NCI-H226 (cell line): ENCODE results near the gene EPHA6.

Source experiments
- DNase-seq: peaks from one replicate; pipeline ENCODE4 v3.0.0-alpha.2; 2015

Gene EPHA6

DNA sequence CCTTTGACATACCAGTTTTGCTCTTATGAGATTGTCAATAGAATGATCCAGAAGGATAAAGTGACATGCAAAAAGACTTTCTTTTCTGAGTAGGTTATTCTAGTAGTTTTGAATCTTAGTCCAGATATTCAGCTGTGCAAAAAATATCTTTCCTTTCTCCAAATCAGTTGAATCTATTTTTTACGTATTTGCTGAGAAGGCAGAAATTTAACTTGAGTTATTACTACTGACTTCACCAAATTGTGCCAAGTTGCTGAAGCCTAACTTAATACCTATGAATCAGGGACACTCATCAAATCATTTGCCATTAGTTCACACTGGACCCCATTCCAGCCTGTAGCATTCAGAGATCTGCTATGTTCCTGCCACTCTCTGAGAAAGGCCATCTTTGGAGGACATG, 215.6 kb downstream of the EPHA6 start:
- no peak for DNase-seq

GRCh38 chr3:97037294-97037943, 223.0 kb downstream of the EPHA6 start:
- no peak for DNase-seq

- DNase-seq, result no peak
Measured at GRCh38 chr3:97043411-97043810, 229.0 kb downstream of the EPHA6 start.

- no peak for DNase-seq
Measured at GRCh38 chr3:97057365-97057764, 243.0 kb downstream of the EPHA6 start.

DNA sequence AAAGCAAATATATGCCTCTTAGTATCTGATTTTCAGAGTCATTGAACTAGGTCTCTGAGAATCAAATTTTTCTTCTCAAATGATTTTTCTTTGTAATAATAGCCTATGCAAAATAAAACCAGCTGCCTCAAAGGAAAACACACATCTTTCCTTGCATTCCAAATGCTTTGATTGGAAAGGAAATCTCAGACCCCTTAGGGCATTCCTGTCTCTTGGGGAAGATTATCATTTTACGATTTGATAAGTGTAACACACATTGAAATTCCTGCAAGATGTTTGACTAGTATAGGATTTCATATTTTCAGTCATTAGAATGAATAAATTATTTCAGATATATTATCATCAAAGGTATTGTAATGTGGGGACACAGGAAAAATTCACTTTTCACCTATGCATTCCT, 244.8 kb downstream of the EPHA6 start:
- no peak for DNase-seq

DNA sequence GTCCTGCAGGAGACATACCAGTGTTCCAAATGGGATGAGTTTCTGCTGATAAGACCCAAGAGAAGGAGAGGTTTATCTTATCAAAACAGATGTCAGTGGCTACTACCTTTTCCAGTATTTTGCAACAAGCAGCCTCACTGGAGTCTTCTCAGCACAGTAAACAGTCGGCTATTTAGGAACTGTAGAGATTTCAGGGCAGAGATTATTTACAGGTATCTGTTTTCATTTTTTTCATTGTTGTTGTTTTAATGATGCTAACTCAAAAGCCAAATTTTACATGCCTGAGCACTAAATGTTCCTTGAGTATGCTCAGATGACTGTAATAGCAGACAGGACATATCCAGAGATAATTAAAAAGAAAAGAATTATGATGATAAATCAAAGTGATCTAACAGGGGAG, 252.1 kb downstream of the EPHA6 start:
- DNase-seq, result peak; percentile 24

- no peak for DNase-seq
Measured at GRCh38 chr3:97070302-97070701, 255.9 kb downstream of the EPHA6 start.

GRCh38 chr3:97074546-97074945, 260.2 kb downstream of the EPHA6 start:
- no peak for DNase-seq

GRCh38 chr3:97076673-97077072, 262.3 kb downstream of the EPHA6 start:
- no peak for DNase-seq

- DNase-seq, result no peak
Measured at GRCh38 chr3:97089621-97090020, 275.2 kb downstream of the EPHA6 start.

- DNase-seq, result peak; percentile 74
Measured at GRCh38 chr3:97102641-97103040, 288.2 kb downstream of the EPHA6 start.

GRCh38 chr3:97105989-97106651, 291.7 kb downstream of the EPHA6 start:
- no peak for DNase-seq

GRCh38 chr3:97106652-97106989, 292.2 kb downstream of the EPHA6 start:
- DNase-seq, result no peak

DNA sequence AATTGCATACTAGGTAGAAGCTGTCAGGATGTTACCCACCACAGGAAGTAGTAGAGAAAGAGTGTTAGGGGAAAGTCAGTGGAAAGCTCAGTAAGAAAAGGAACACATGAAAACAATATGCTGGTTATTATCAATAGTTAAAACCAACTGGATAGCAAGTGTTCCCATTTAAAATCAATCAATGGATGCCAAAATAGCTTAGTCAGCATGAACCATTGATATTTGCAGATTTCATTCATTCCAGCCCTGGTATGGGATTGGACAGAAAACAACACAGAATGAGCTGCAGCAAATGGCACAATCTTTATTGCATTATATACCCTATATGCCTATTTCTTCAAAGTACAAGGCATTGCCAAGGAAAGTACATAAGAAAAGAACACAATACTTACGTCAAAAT, 293.7 kb downstream of the EPHA6 start:
- DNase-seq, result no peak

- no peak for DNase-seq
Measured at GRCh38 chr3:97111244-97111643, 296.9 kb downstream of the EPHA6 start.

DNA sequence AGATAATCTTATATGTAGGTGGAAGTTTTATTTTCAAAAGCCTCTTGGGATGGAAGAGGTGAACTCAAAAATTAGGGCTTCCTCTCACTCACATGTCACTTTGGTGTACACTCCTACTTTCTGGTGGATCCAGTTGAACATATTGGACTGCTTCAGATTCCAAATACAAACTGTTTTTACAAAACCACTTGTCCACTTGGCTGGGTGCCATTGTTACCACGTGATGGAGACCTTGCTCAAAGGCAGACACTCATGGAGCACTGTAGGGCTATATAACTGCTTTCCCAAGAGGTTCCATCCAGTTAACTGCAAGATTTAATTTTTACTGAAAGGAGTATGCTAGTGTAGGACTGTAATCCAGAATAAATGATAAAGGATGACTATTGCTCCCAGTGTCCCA, 307.0 kb downstream of the EPHA6 start:
- DNase-seq, result no peak

GRCh38 chr3:97125902-97126499, 311.6 kb downstream of the EPHA6 start:
- DNase-seq, result no peak

GRCh38 chr3:97131476-97131875, 317.1 kb downstream of the EPHA6 start:
- DNase-seq, result no peak

DNA sequence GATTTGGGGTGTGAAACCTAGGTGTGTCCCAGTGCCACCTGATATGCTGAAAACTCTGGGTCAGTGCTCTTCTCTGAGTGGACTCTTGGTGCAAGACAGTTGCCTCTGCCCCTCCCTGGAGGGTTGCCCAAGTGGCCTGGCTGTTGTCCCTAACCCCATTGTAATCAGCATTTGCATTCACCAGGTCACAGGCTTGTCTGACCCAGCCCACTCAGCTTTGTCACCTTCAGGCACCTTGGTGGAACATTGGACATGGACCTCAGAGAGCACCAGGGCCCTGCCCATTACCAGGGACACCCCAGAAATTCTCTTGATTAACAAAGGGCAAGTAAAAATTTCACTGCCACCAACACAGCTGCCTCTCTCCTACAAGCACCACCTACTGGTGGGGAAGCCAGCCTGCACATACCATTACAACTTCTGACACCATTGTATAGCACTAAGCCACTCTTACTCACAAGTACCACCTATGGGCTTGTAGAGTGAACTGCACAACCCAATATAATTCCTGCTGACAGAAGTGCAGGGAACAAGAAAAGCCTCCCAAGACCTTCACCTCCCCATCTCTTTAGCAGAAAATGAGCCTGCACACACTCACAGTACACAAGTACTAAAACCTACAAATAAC, 324.6 kb downstream of the EPHA6 start:
- DNase-seq, result no peak

- no peak for DNase-seq
Measured at GRCh38 chr3:97148931-97149330, 334.5 kb downstream of the EPHA6 start.

GRCh38 chr3:97161169-97161568, 346.8 kb downstream of the EPHA6 start:
- DNase-seq, result no peak

GRCh38 chr3:97177242-97177641, 362.8 kb downstream of the EPHA6 start:
- no peak for DNase-seq

DNA sequence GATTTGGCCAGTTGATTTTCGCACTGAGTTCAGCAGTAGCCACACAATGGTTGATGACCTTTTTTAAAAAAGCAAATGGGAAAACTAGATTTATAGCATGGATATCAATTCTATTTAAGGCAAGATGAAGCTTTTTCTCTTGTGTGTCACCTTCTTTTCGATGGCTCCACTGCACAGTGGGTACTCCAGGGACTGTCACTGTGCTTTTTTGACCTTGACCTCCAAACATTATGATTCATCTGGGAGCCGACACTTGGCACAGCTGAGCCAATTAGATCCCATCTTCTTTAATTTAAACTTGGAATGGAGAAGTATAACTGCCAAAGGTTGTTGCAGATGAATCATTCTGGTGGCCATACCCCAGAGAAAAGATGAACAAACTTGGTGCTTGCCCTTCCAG, 367.3 kb downstream of the EPHA6 start:
- DNase-seq, result no peak

DNA sequence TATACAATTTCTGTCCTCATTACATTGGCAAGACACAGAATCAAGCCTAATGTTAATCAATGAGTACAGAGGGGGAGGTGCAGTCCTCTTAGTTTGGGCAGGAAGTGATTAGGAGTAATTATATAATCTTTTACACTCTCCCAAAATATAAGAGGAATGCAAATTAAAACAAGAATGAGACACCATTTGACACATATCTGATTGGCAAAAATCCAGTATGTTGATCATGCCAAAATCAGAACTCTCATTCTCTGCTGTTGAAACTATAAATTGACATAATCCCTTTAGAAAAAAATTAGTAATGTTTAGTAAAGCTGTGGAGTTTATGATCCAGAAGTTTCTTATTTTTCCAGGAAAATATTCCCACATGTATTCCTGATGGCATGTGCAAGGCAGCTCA, 373.4 kb downstream of the EPHA6 start:
- DNase-seq, result no peak
